IMR-90 (cell line): Measurements from ENCODE around the gene ITGB1BP2. TPM values are rescaled to one million over a fixed set of nuclear protein-coding genes. Genes with fewer than 3 reads are reported as not detected.

Source experiments
- ATAC-seq: fragments of 200-7000 bp; cut with Tn5 transposase; 2 replicates; pipeline ENCODE4 v1.9.1; 2020; ENCODE audit warnings: low read depth, mild to moderate bottlenecking, moderate library complexity
- BruUV-seq: library from RNA; stranded (reverse); fragments of 400-500 nt; replicated peaks from 2 replicates; lab custom pipeline; 2021; lab: Mats Ljungman, UMichigan
- CTCF ChIA-PET: fragments of 300-600 bp; formaldehyde crosslinking; extraction: SDS; loops from one replicate; lab custom pipeline; 2021; ENCODE audit warnings: antibody characterized with exemption; lab: Yijun Ruan, JAX
- POLR2A ChIA-PET: fragments of 300-600 bp; sonication (Branson Sonifier 250); formaldehyde crosslinking; loops from one replicate; lab custom pipeline; 2022; ENCODE audit warnings: antibody characterized with exemption; ENCODE audit not compliant: unreplicated experiment; lab: Charles Lee
- DNase-seq: peaks from one replicate; pipeline ENCODE4 v3.0.0; 2013
- H2AFZ ChIP-seq: replicated peaks from 2 replicates; pipeline ENCODE3; 2013; ENCODE audit warnings: low read length, mild to moderate bottlenecking; ENCODE audit not compliant: poor library complexity
- H2AK5ac ChIP-seq: 2 replicates; pipeline ENCODE4 v1.6.1; 2013; ENCODE audit warnings: low read depth, low read length, inconsistent platforms
- H2AK9ac ChIP-seq: replicated peaks from 2 replicates; pipeline ENCODE3; 2013; ENCODE audit warnings: mild to moderate bottlenecking, low read depth, low read length, moderate library complexity; ENCODE audit not compliant: poor library complexity
- H2BK120ac ChIP-seq: 2 replicates; pipeline ENCODE4 v1.6.1; 2013; ENCODE audit warnings: low read depth, low read length, inconsistent platforms
- H2BK15ac ChIP-seq: 3 replicates; pipeline ENCODE4 v1.6.1; 2013; ENCODE audit warnings: low read depth, low read length, inconsistent platforms
- H2BK20ac ChIP-seq: 2 replicates; pipeline ENCODE4 v1.6.1; 2013; ENCODE audit warnings: low read depth, mild to moderate bottlenecking, inconsistent platforms, low read length, moderate library complexity
- H2BK5ac ChIP-seq: 2 replicates; pipeline ENCODE4 v1.6.1; 2013; ENCODE audit warnings: mild to moderate bottlenecking, low read depth, low read length, inconsistent platforms; ENCODE audit not compliant: poor library complexity, severe bottlenecking
- H3K14ac ChIP-seq: replicated peaks from 2 replicates; pipeline ENCODE4 v1.6.1; 2013; ENCODE audit warnings: low read depth, low read length, inconsistent platforms
- H3K18ac ChIP-seq: 2 replicates; pipeline ENCODE4 v1.6.1; 2013; ENCODE audit warnings: low read depth, low read length, control low read depth
- H3K23ac ChIP-seq: 2 replicates; pipeline ENCODE4 v1.6.1; 2013; ENCODE audit warnings: low read depth, low read length, inconsistent platforms
- H3K27ac ChIP-seq: 2 replicates; pipeline ENCODE4 v1.5.1; 2013; ENCODE audit warnings: mild to moderate bottlenecking, control low read depth, low read length; ENCODE audit not compliant: insufficient read depth
- H3K27me3 ChIP-seq: 2 replicates; pipeline ENCODE4 v1.6.1; 2013; ENCODE audit warnings: low read length; ENCODE audit not compliant: control insufficient read depth, insufficient read depth
- H3K36me3 ChIP-seq: 2 replicates; pipeline ENCODE4 v1.6.1; 2013; ENCODE audit warnings: low read length, mixed read lengths; ENCODE audit not compliant: control insufficient read depth, insufficient read depth
- H3K4ac ChIP-seq: 2 replicates; pipeline ENCODE4 v1.6.1; 2013; ENCODE audit warnings: low read depth, low read length, inconsistent platforms
- H3K4me1 ChIP-seq: 2 replicates; pipeline ENCODE4 v1.6.1; 2013; ENCODE audit warnings: low read length, mixed read lengths; ENCODE audit not compliant: control insufficient read depth, insufficient read depth
- H3K4me2 ChIP-seq: 2 replicates; pipeline ENCODE4 v1.6.1; 2013; ENCODE audit warnings: low read depth, mild to moderate bottlenecking, control low read depth, low read length, moderate library complexity
- H3K4me3 ChIP-seq: 2 replicates; pipeline ENCODE4 v1.5.1; 2013; ENCODE audit warnings: low read depth, mild to moderate bottlenecking, control low read depth, low read length, moderate library complexity; ENCODE audit not compliant: insufficient read depth
- H3K56ac ChIP-seq: 2 replicates; pipeline ENCODE4 v1.6.1; 2013; ENCODE audit warnings: low read length, inconsistent platforms; ENCODE audit not compliant: insufficient read depth; ENCODE audit errors: extremely low read depth
- H3K79me1 ChIP-seq, 2 experiments: 2 replicates each; pipeline ENCODE4 v1.6.1; 2013; ENCODE audit warnings: low read length in 2 of 2, inconsistent platforms in 1 of 2, low read depth in 1 of 2
- H3K9ac ChIP-seq: 2 replicates; pipeline ENCODE4 v1.6.1; 2013; ENCODE audit warnings: low read depth, low read length, control low read depth
- H3K9me1 ChIP-seq: 2 replicates; pipeline ENCODE4 v1.6.1; 2013; ENCODE audit warnings: low read length, inconsistent platforms; ENCODE audit not compliant: insufficient read depth
- H3K9me3 ChIP-seq: 2 replicates; pipeline ENCODE4 v1.6.1; 2013; ENCODE audit warnings: low read length; ENCODE audit not compliant: control insufficient read depth, insufficient read depth
- H4K20me1 ChIP-seq: 2 replicates; pipeline ENCODE4 v1.6.1; 2013; ENCODE audit warnings: low read length, inconsistent platforms; ENCODE audit not compliant: insufficient read depth
- H4K5ac ChIP-seq: 2 replicates; pipeline ENCODE4 v1.6.1; 2013; ENCODE audit warnings: mild to moderate bottlenecking, low read depth, low read length, control low read depth
- H4K8ac ChIP-seq, 2 experiments: 2 replicates each; pipeline ENCODE4 v1.6.1; 2013; ENCODE audit warnings: low read depth in 2 of 2, low read length in 2 of 2, control low read depth in 1 of 2, inconsistent platforms in 1 of 2
- H4K91ac ChIP-seq: 2 replicates; pipeline ENCODE4 v1.6.1; 2013; ENCODE audit warnings: low read depth, low read length, inconsistent platforms; ENCODE audit not compliant: insufficient read depth
- CEBPB ChIP-seq: IDR thresholded peaks from 2 replicates; pipeline ENCODE4 v1.6.1; 2012; ENCODE audit warnings: low read depth, low read length, improper control_type of control experiment
- MAZ ChIP-seq: IDR thresholded peaks from 2 replicates; pipeline ENCODE4 v1.6.1; 2012; ENCODE audit warnings: low read depth, mild to moderate bottlenecking, low read length, improper control_type of control experiment, moderate library complexity, borderline replicate concordance
- WGBS, 2 experiments: methylation state at CpG; one replicate each; pipeline versions ENCODE4 v1.1.5 to v1.1.7; 2013; ENCODE audit warnings: missing lambda C conversion rate in 2 of 2; ENCODE audit not compliant: insufficient read length in 1 of 2; ENCODE audit errors: extremely low coverage in 2 of 2; 5-methylcytosine and 5-hydroxymethylcytosine counted together
- dilution Hi-C: fragments of 300-500 bp; cut with HindIII; formaldehyde crosslinking; loops from one replicate; pipeline ENCODE4 v1.14.3; 2018; ENCODE audit warnings: low sequenced_read_pairs; ENCODE audit not compliant: unreplicated experiment
- in situ Hi-C: fragments of 300-500 bp; cut with MboI; formaldehyde crosslinking; loops from 3 replicates; pipeline ENCODE4 v1.14.3; 2019; ENCODE audit warnings: low sequenced_read_pairs, inconsistent platforms, mixed read lengths
- intact Hi-C: fragments of 100-400 bp; cut with micrococcal nuclease; formaldehyde crosslinking; loops from 2 replicates; pipeline ENCODE4 v1.10.0; 2022
- polyA plus RNA-seq, 3 experiments: library from polyadenylated mRNA; depleted of rRNA; stranded (reverse); fragments of >200 nt; gene quantifications; 2 replicates each; pipeline ENCODE4 v1.2.3, GENCODE V29; 2012; ENCODE audit warnings: low replicate concordance in 1 of 3
- total RNA-seq: library from RNA; depleted of rRNA; stranded (reverse); fragments of >200 nt; gene quantifications from 2 replicates; pipeline ENCODE4 v1.2.3, GENCODE V29; 2012

The ITGB1BP2 gene
- total and polyA plus RNA-seq, 2 of the 4 experiments (the other 2 are of a cell fraction): 3.0 to 3.5 TPM

DNA sequence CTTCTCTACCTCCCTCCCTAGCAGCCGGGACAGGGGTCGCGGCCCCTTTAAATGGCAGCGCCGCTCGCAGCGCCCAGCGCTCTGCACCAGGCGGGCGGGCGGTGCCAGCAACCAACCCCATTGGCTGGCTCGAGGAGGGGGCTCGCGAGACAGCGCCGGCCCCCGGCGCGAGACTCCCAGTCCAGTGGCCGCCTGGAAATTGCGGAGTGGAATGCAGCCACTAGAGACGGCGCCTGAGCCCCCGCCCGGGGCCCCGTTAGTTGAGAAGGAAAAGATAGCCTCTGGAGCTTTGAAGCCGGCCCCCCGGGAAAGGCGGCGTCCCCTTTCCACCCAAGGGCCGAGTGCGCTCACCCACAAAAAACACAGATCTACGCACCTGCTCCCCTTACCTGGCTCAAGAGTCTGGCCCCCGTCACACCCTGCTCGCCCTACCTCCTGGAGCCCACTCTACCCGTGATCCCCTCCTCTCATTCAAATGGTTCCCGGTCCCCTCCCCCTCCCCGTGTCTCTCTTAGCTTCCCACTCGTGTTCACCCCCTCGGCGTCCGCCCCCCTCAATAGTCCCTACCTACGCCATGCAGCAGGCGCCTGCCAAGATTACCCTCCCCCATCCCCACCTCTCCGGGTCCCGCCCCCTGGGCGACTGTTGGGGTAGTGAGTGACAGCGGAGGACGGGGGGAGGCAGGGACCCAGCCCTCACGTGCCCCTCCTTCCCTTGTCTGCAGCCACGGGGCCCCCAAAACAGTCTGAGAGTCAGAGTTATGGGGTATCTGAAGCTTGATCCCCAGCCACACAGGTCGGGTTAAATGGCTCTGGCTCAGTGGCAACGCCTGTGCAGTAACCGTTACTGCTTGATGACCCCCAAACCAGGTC, 47.2 kb upstream of the ITGB1BP2 start, which contains the start of gene ZMYM3:
Gene ZMYM3 (minus strand): TSS at position 49 of the 872 bp plus-strand sequence. CDS start 885 bp downstream, outside the sequence.
- Histone ChIP-seq H3K4ac (peak within 1 kb of the TSS; percentile 95), H4K8ac (peak within 1 kb of the TSS; percentile 86 to 93), H3K23ac (peak within 1 kb of the TSS; percentile 96), H3K18ac (peak within 1 kb of the TSS; percentile 94), H3K4me2 (peak within 1 kb of the TSS; percentile 94), H3K14ac (peak within 1 kb of the TSS; percentile 95), H4K91ac (peak within 1 kb of the TSS; percentile 91), H3K36me3 (peaks cover 9% of the 10 kb centered on the region; the same call in 1 of the 2 replicates), H4K20me1 (no peaks in the 10 kb centered on the region), H3K9ac (peak within 1 kb of the TSS; percentile 98), H3K4me3 (peak within 1 kb of the TSS; percentile 100), H3K27me3 (no peaks in the 10 kb centered on the region), H2AK9ac (peak within 1 kb of the TSS; percentile 98), H3K9me1 (0 out of 2 replicates have a peak, but pooled peaks cover 2% of the 10 kb centered on the region), H2BK15ac (peak within 1 kb of the TSS; percentile 89; the same call in 1 of the 3 replicates), H3K9me3 (no peaks in the 10 kb centered on the region), H4K5ac (peak within 1 kb of the TSS; percentile 97), H2BK20ac (0 out of 2 replicates have a peak within 1 kb of the TSS, but pooled peaks have one; percentile 36), H3K4me1 (peaks cover 8% of the 10 kb centered on the region), H3K27ac (peak within 1 kb of the TSS; percentile 98), H2BK120ac (peak within 1 kb of the TSS; percentile 70), H2AK5ac (peak within 1 kb of the TSS; percentile 76), H2AFZ (peak within 1 kb of the TSS; percentile 94), H2BK5ac (peak within 1 kb of the TSS; percentile 93), H3K79me1 (peaks cover 3 to 27% of the 10 kb centered on the region in 2 experiments), H3K56ac (peak within 1 kb of the TSS; percentile 80)
- in situ Hi-C loops: no loop called here
- POLR2A ChIA-PET: interaction anchor here (0.6 to 1.0 kb wide), 2 partner anchors 21 to 112 kb away, joined by 4 to 8 read pairs; partner anchors contain the start of gene TAF1
- peak; percentile 76 for DNase-seq
- intact Hi-C loops: loop anchor here (2.0 to 5.0 kb wide), 3 partner anchors 30 to 113 kb away; partner anchors contain the start of gene TAF1
- peak; percentile 89 for TF ChIP-seq MAZ
- TF ChIP-seq CEBPB: no peak
- no TSS peak for BruUV-seq
- dilution Hi-C loops: no loop called here
- ATAC-seq: peak; percentile 89
- CTCF ChIA-PET: no interaction called here
- 33% methylated on average over 25 of the region's 54 CpGs; no CpG with 5 or more reads in 1 of the 2 experiments for WGBS, 2 experiments
